Hematopoietic multipotent progenitor cell treated with erythropoietin and hydrocortisone succinate and interleukin-3 and kit ligand, for 15 days (in vitro differentiated cells): ENCODE measurements around the gene OR2C1.

ENCODE experiments used
- DNase-seq: peaks from one replicate; pipeline ENCODE4 v3.0.0-alpha.2; 2015; ENCODE audit warnings: low spot score

OR2C1 gene

GRCh38 chr16:3400446-3400778 is 44.7 kb downstream of the OR2C1 start:
- peak; percentile 4 for DNase-seq

DNA sequence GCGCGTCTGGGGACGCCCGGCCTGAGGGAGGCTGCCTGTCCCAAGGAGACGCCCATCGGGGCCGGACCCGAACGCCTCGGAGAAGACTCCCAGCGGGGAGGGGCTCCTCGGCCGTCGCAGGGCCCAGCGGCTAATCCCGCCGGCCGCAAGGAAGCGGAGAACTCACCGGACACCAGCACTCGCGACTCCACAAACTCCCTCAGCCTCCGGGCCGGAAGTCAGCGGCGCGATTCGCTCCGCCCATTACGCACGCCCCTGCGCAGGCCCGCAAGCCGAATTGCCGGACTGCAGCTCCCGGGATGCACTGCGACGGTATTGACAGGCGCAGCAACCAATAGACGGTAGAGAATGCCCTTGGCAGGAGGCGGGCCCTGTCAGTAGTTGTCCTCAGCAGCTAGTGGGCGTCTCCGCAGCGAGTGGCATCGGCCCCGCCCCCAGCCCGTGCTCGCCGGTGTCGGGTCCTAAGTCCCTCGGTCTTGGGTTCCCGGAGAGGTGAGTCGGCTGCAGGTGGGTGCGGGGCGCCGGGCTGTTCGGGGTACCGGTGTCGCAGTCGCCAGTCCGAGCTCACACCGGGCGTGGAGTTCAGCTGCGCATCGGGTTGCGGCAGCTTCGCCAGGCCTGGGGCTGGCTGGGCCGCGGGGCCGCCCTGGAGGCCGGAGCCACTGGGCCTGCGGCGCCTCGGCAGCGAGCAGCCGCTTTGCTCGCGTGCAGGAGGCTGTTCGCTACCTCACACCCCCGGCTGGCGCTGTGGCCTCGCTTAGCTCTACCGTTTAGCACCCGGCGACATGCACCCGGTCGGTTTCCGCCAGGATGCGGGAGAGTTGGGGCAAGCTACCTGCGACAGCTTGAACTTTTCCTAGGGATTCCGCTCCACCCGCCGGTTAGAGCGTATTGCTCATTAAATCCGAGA is 45.3 kb downstream of the OR2C1 start, which contains the start of the genes ZNF174 and ZSCAN32:
Gene ZNF174 (plus strand): TSS at position 437 of the 910 bp plus-strand sequence. CDS start 790 bp downstream, outside the sequence.
Gene ZSCAN32 (minus strand): TSS at position 226 of the 910 bp plus-strand sequence. CDS start 3,447 bp downstream, outside the sequence.
- peak; percentile 99 for DNase-seq

- no peak for DNase-seq
These were observed 46.2 kb downstream of the OR2C1 start for GRCh38 chr16:3401719-3402397.
